ENCODE data around the gene CA4.

The CA4 gene

GRCh38 chr17:60134396-60135150, 15.2 kb upstream of the CA4 start:
- DNase-seq: peak; percentile 24 to 40

- DNase-seq: peak; percentile 82 to 86
Measured at GRCh38 chr17:60135151-60135950, 14.4 kb upstream of the CA4 start.

GRCh38 chr17:60135951-60136666, 13.7 kb upstream of the CA4 start:
- DNase-seq: no peak

GRCh38 chr17:60137731-60138130, 12.0 kb upstream of the CA4 start:
- no peak for DNase-seq

GRCh38 chr17:60138769-60139437, 10.9 kb upstream of the CA4 start:
- no peak for DNase-seq

GRCh38 chr17:60139438-60140285, 10.1 kb upstream of the CA4 start:
- peak; percentile 67 to 71 for DNase-seq

- no peak for DNase-seq
Measured at GRCh38 chr17:60141111-60142018, 8.4 kb upstream of the CA4 start.

- DNase-seq: peak; percentile 86 to 91
Measured at GRCh38 chr17:60142872-60143499, 6.8 kb upstream of the CA4 start.

- no peak for DNase-seq
Measured at GRCh38 chr17:60145006-60145935, 4.5 kb upstream of the CA4 start.

- DNase-seq: no peak
Measured at GRCh38 chr17:60146206-60146605, 3.6 kb upstream of the CA4 start.

GRCh38 chr17:60147553-60148223, 2.1 kb upstream of the CA4 start:
- no peak for DNase-seq

GRCh38 chr17:60148373-60148772, 1.4 kb upstream of the CA4 start:
- DNase-seq: no peak

GRCh38 chr17:60151355-60151754, 1.6 kb downstream of the CA4 start:
- peak in 1 of 2 experiments; percentile 26 for DNase-seq

GRCh38 chr17:60153606-60154390, 4.0 kb downstream of the CA4 start:
- no peak for DNase-seq

GRCh38 chr17:60154616-60155426, 5.0 kb downstream of the CA4 start:
- no peak for DNase-seq

GRCh38 chr17:60155427-60155814, 5.6 kb downstream of the CA4 start:
- DNase-seq: no peak

- DNase-seq: no peak
Measured at GRCh38 chr17:60155815-60156214, 6.0 kb downstream of the CA4 start.
